ENCODE data around the gene HCFC1. TPM values are rescaled to one million over a fixed set of nuclear protein-coding genes. Genes with fewer than 3 reads are reported as not detected.

Gene HCFC1
- total and polyA plus RNA-seq, 9 of the 15 experiments (the other 6 are each of a cell fraction or from before 2014, with no cell fraction given): 2.8 to 133 (median 17.1) TPM

- no peak overlapping the region for H2AFZ ChIP-seq (ENCODE audit: low read depth, low read length)
- H3K9me3 ChIP-seq (replicated peaks; ENCODE audit: control insufficient read depth, insufficient read depth, low read depth, low read length): no peaks in the 10 kb centered on the region
- no peak for TF ChIP-seq TEAD1 (CRISPR knock-in tag; IDR thresholded peaks at IDR 0.05)
- TF ChIP-seq ZNF232 (CRISPR knock-in tag; IDR thresholded peaks at IDR 0.05): no peak
- no peak for TF ChIP-seq LCOR (CRISPR knock-in tag; IDR thresholded peaks at IDR 0.05)
- no peak for TF ChIP-seq FOSL1 (tag; conservative IDR thresholded peaks at IDR 0.05)
- TF ChIP-seq ZNF197 (CRISPR knock-in tag; IDR thresholded peaks at IDR 0.05; ENCODE audit: low read depth): no peak
- no peak for TF ChIP-seq ERF (CRISPR knock-in tag; IDR thresholded peaks at IDR 0.05)
- no peak for TF ChIP-seq ZNF23 (CRISPR knock-in tag; IDR thresholded peaks at IDR 0.05)
- TF ChIP-seq BCLAF1 (IDR thresholded peaks at IDR 0.05; ENCODE audit: borderline replicate concordance in 1 of 2, control insufficient read depth in 1 of 2, low read depth in 2 of 2, low read length in 1 of 2): no peak
- TF ChIP-seq STAG1 (CRISPR knock-in tag; IDR thresholded peaks at IDR 0.05; ENCODE audit: borderline replicate concordance): no peak
- TF ChIP-seq ZBTB49 (CRISPR knock-in tag; IDR thresholded peaks at IDR 0.05; ENCODE audit: borderline replicate concordance): no peak
- TF ChIP-seq CCAR2 (IDR thresholded peaks at IDR 0.05; ENCODE audit: low read depth, low read length): no peak
- TF ChIP-seq OTX1 (CRISPR knock-in tag; IDR thresholded peaks at IDR 0.05): no peak
- TF ChIP-seq PATZ1 (CRISPR knock-in tag; IDR thresholded peaks at IDR 0.05; ENCODE audit: borderline replicate concordance): no peak
- no peak for TF ChIP-seq FOXA3 (CRISPR knock-in tag; conservative IDR thresholded peaks at IDR 0.05 in 1 of 2, IDR thresholded peaks at IDR 0.05 in 1 of 2)
- TF ChIP-seq ZSCAN29 (IDR thresholded peaks at IDR 0.05): no peak
These were observed 36.9 kb upstream of the HCFC1 start for GRCh38 chrX:154008521-154008920.

More at GRCh38 chrX:154008521-154008920, 36.9 kb upstream of the HCFC1 start:
- Histone ChIP-seq H3K4me3 (no peak overlapping the region), H3K27ac (ENCODE audit: extremely low read depth, low read depth, low read length) (no peak overlapping the region), H4K20me1 (replicated peaks; ENCODE audit: control insufficient read depth, insufficient read depth, low read length) (no peaks in the 10 kb centered on the region), H3K4me2 (ENCODE audit: insufficient read depth, low read length) (no peak overlapping the region), H3K79me2 (ENCODE audit: control insufficient read depth, insufficient read depth, low read length) (peaks cover 5% of the 10 kb centered on the region; the same call in 1 of the 3 replicates), H3K27me3 (ENCODE audit: control insufficient read depth in 2 of 2, insufficient read depth in 2 of 2, low read length in 2 of 2) (no peaks in the 10 kb centered on the region), H3K36me3 (ENCODE audit: control insufficient read depth, insufficient read depth, low read length) (peaks cover 59% of the 10 kb centered on the region; the same call in 2 of the 3 replicates), H3K9ac (ENCODE audit: insufficient read depth in 1 of 2, low read depth in 2 of 2, low read length in 2 of 2) (no peak overlapping the region), H3K4me1 (replicated peaks in 1 of 2; ENCODE audit: control insufficient read depth in 2 of 2, insufficient read depth in 2 of 2, low read length in 2 of 2) (peaks cover 0 to 30% of the 10 kb centered on the region in 2 experiments; a peak in 2 of 5 replicates), H3K9me1 (ENCODE audit: control insufficient read depth, insufficient read depth, low read length) (no peaks in the 10 kb centered on the region)
- ATAC-seq: no peak
- ChIA-PET POLR2A (interaction anchor here (0.6 to 1.4 kb wide), 4 partner anchors 9 to 478 kb away, joined by 3 to 4 read pairs (median 4); no protein-coding TSS in a partner anchor), CTCF (ENCODE audit: low intra/inter-chr PET ratio) (no interaction called here)
- intact Hi-C loops (cut with micrococcal nuclease): no loop called here
- WGBS (ENCODE audit: insufficient coverage, low coverage, missing lambda C conversion rate): 60% methylated on average over 4 of the region's 4 CpGs
- no TSS peak for BruUV-seq (replicated peaks)
- DNase-seq (ENCODE audit: extremely low read depth in 1 of 4, low spot score in 3 of 4): no peak
- no peak for FAIRE-seq
- in situ Hi-C loops (cut with MboI): no loop called here
